ENCODE data around the gene APP. TPM values are rescaled to one million over a fixed set of nuclear protein-coding genes. Genes with fewer than 3 reads are reported as not detected.

Gene APP
- total and polyA plus RNA-seq, 3 donors from 2014 or later: 390 to 670 (median 409) TPM

DNA sequence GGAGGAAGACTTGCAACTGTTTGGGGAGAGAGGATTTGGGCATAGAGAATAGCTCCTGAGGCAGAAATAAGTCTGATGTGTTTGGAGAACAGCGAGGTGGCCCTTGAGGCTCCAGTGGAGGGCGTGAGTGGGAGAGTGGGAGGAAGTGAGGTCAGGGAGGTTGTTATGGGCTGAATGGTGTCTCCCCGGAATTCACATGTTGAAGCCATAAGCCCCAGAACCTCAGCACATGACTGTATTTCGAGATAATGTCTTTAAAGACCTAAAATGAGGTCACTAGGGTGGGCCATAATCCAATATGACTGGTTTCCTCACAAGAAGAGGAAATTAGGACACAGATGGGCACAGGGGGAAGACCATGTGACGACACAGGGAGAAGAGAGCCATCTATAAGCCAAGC, 17.9 kb upstream of the APP start:
- H3K27ac ChIP-seq: no peak overlapping the region
- TF ChIP-seq, protein P1, sequence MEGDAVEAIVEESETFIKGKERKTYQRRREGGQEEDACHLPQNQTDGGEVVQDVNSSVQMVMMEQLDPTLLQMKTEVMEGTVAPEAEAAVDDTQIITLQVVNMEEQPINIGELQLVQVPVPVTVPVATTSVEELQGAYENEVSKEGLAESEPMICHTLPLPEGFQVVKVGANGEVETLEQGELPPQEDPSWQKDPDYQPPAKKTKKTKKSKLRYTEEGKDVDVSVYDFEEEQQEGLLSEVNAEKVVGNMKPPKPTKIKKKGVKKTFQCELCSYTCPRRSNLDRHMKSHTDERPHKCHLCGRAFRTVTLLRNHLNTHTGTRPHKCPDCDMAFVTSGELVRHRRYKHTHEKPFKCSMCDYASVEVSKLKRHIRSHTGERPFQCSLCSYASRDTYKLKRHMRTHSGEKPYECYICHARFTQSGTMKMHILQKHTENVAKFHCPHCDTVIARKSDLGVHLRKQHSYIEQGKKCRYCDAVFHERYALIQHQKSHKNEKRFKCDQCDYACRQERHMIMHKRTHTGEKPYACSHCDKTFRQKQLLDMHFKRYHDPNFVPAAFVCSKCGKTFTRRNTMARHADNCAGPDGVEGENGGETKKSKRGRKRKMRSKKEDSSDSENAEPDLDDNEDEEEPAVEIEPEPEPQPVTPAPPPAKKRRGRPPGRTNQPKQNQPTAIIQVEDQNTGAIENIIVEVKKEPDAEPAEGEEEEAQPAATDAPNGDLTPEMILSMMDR (IDR thresholded peaks at IDR 0.05): no peak
- TF ChIP-seq POLR2A (IDR thresholded peaks at IDR 0.05): no peak
- 77 to 84% methylated on average over 5 of the region's 5 CpGs for WGBS, 2 donors
- H3K36me3 ChIP-seq (ENCODE audit: low read depth, missing control alignments): no peaks in the 10 kb centered on the region
- intact Hi-C loops (cut with DNase I; ENCODE audit: low total_unique reads): no loop called here
- no peak overlapping the region for H3K4me3 ChIP-seq
- no peaks in the 10 kb centered on the region for H3K9me3 ChIP-seq
- DNase-seq: no peak
- H3K27me3 ChIP-seq: no peaks in the 10 kb centered on the region
- H3K4me1 ChIP-seq: no peaks in the 10 kb centered on the region

DNA sequence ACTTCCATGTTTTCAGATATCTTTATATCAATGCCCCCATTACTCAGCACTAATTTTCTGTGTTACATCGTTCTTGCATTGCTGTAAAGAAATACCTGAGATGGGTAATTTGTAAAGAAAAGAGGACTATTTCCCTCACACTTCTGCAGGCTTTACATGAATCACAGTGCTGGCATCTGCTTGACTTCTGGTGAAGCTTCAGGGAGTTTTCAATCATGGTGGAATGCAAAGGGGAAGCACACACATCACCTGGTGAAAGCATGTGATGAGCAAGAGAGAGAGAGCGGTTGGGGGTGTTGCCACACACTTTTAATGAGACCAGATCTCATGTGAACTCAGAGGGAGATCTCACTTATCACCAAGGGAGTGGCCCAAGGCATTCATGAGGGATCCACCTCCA, 14.9 kb upstream of the APP start:
- intact Hi-C loops (cut with DNase I; ENCODE audit: low total_unique reads): no loop called here
- Histone ChIP-seq H3K27me3 (no peaks in the 10 kb centered on the region), H3K9me3 (no peaks in the 10 kb centered on the region), H3K36me3 (ENCODE audit: low read depth, missing control alignments) (no peaks in the 10 kb centered on the region), H3K4me1 (no peaks in the 10 kb centered on the region), H3K27ac (no peak overlapping the region), H3K4me3 (no peak overlapping the region)
- no peak for DNase-seq
- WGBS, 2 donors: 87 to 96% methylated on average over 2 of the region's 2 CpGs
- TF ChIP-seq, protein P1 (IDR thresholded peaks at IDR 0.05): no peak
- TF ChIP-seq POLR2A (IDR thresholded peaks at IDR 0.05): no peak

DNA sequence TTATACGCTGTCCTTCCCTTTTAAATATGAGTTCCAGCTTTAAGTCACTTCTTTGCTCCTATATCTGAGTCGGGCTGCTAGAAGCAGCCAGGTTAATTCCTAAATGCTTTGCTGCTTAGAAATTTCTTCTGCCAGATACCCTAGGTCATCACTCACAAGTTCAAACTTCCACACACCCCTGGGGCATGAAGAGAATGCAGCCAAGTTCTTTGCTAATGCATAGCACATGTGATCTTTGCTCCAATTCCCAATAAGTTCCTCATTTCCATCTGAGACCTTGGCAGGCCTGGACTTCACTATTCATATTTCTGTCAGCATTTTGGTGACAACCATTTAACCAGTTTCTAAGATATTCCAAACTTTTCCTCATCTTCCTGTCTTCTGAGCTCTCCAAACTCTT, 14.5 kb upstream of the APP start:
- no peaks in the 10 kb centered on the region for H3K9me3 ChIP-seq
- DNase-seq: no peak
- no peak overlapping the region for H3K27ac ChIP-seq
- no peaks in the 10 kb centered on the region for H3K4me1 ChIP-seq
- TF ChIP-seq, protein P1 (IDR thresholded peaks at IDR 0.05): no peak
- no peak for TF ChIP-seq POLR2A (IDR thresholded peaks at IDR 0.05)
- no peak overlapping the region for H3K4me3 ChIP-seq
- intact Hi-C loops (cut with DNase I; ENCODE audit: low total_unique reads): no loop called here
- no peaks in the 10 kb centered on the region for H3K36me3 ChIP-seq (ENCODE audit: low read depth, missing control alignments)
- 60 to 96% methylated on average over 2 of the region's 2 CpGs for WGBS, 2 donors
- no peaks in the 10 kb centered on the region for H3K27me3 ChIP-seq

DNA sequence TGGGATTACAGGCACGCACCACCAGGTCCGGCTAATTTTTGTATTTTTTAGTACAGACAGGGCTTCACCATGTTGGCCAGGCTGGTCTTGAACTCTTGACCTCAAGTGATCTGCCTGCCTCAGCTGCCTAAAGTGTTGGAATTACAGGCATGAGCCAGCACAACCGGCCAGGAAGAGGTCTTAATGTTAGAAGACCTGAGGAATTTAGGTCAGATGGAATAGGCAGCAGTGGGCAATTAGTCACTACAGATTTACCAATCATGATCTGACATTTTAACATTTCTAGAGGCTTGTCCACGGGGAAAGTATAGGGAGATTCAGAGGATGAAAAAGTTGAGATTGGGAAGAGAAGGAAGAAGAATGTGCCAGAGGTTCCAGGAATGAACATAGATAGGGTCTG, 8.9 kb upstream of the APP start:
- Histone ChIP-seq H3K36me3 (ENCODE audit: low read depth, missing control alignments) (no peaks in the 10 kb centered on the region), H3K27me3 (no peaks in the 10 kb centered on the region), H3K27ac (no peak overlapping the region), H3K4me1 (no peaks in the 10 kb centered on the region), H3K9me3 (no peaks in the 10 kb centered on the region), H3K4me3 (no peak overlapping the region)
- no peak for DNase-seq
- intact Hi-C loops (cut with DNase I; ENCODE audit: low total_unique reads): loop anchor here (10.0 kb wide), 1 partner anchor 295 kb away; no protein-coding TSS in a partner anchor
- 84 to 86% methylated on average over 4 of the region's 4 CpGs for WGBS, 2 donors
- TF ChIP-seq, protein P1 (IDR thresholded peaks at IDR 0.05): no peak
- TF ChIP-seq POLR2A (IDR thresholded peaks at IDR 0.05): no peak

DNA sequence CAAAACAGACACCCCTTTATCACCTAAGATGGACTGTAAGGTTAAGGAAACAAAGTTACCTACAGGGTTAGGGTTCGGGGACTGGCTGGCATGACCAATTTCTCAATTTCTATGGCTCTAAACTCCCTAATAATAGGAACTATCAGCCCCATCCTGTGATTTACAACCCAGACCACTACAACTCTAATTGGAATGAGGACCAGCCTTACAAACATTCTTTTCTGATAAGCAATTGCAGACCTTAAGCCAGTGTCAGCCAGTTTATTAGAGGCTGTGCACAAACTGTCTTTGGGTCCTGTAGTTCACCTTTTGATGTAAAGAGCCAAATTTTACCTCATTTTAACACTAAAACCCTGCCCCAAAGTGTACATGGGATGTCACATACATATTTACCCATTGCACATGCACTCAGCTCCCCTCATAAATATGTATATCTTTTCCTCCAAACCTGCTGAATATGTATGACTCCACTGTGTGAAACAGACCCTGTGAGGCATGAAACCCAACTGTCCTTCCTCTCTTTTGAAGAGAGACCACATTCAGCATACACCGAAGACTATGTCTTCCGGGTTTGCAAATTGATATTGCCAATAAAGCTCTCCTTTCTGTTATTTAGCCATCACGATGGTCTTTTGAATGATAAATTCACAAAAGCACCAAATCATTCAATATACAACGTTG, 7.3 kb upstream of the APP start:
- DNase-seq: no peak
- intact Hi-C loops (cut with DNase I; ENCODE audit: low total_unique reads): loop anchor here (10.0 kb wide), 1 partner anchor 293 kb away; no protein-coding TSS in a partner anchor

More for the DNA sequence above, 7.3 kb upstream of the APP start:
- H3K9me3 ChIP-seq: no peaks in the 10 kb centered on the region
- H3K4me1 ChIP-seq: no peaks in the 10 kb centered on the region
- WGBS, 2 donors: 75 to 91% methylated on average over 5 of the region's 5 CpGs
- no peak overlapping the region for H3K4me3 ChIP-seq
- no peaks in the 10 kb centered on the region for H3K36me3 ChIP-seq (ENCODE audit: low read depth, missing control alignments)
- H3K27ac ChIP-seq: no peak overlapping the region
- TF ChIP-seq, protein P1 (IDR thresholded peaks at IDR 0.05): no peak
- no peak for TF ChIP-seq POLR2A (IDR thresholded peaks at IDR 0.05)
- no peaks in the 10 kb centered on the region for H3K27me3 ChIP-seq
